Panc1 (cell line): ENCODE data around the gene NOC2L. TPM values are rescaled to one million over a fixed set of nuclear protein-coding genes. Genes with fewer than 3 reads are reported as not detected.

Experiments used
- ATAC-seq: fragments of 200-7000 bp; cut with Tn5 transposase; 2 replicates; pipeline ENCODE4 v1.9.1; 2020; ENCODE audit warnings: mild to moderate bottlenecking, moderate library complexity
- BruUV-seq: library from RNA; stranded (reverse); fragments of 400-500 nt; replicated peaks from 2 replicates; lab custom pipeline; 2021; lab: Mats Ljungman, UMichigan
- CTCF ChIA-PET: fragments of 300-600 bp; sonication (Branson Sonifier 250); formaldehyde crosslinking; loops from one replicate; lab custom pipeline; 2022; ENCODE audit warnings: antibody characterized with exemption; lab: Charles Lee
- POLR2A ChIA-PET: fragments of 300-600 bp; sonication (Branson Sonifier 250); formaldehyde crosslinking; loops from one replicate; lab custom pipeline; 2022; ENCODE audit warnings: antibody characterized with exemption; lab: Charles Lee
- DNase-seq: peaks from one replicate; pipeline ENCODE4 v3.0.0-alpha.2; 2010; ENCODE audit warnings: low read depth, low spot score
- H3K27ac ChIP-seq: 2 replicates; pipeline ENCODE4 v1.5.1; 2011; ENCODE audit warnings: mild to moderate bottlenecking, low read length, inconsistent platforms
- H3K27me3 ChIP-seq: fragments of 200-500 bp; sonication (Bioruptor generic); 2 replicates; pipeline ENCODE4 v1.6.0; 2014; ENCODE audit warnings: low read length, inconsistent platforms; ENCODE audit not compliant: control insufficient read depth, insufficient read depth
- H3K36me3 ChIP-seq: fragments of 200-500 bp; sonication (Bioruptor generic); 2 replicates; pipeline ENCODE4 v1.5.1; 2014; ENCODE audit warnings: inconsistent platforms, mild to moderate bottlenecking, low read length, moderate library complexity; ENCODE audit not compliant: control insufficient read depth, insufficient read depth
- H3K4me1 ChIP-seq: 2 replicates; pipeline ENCODE4 v1.5.1; 2011; ENCODE audit warnings: inconsistent platforms, mild to moderate bottlenecking, low read length, moderate library complexity; ENCODE audit not compliant: control insufficient read depth, insufficient read depth
- H3K4me3 ChIP-seq, 2 experiments: 2 replicates each; pipeline ENCODE4 v1.5.1; 2011 to 2012; ENCODE audit warnings: low read depth in 2 of 2, low read length in 2 of 2, mild to moderate bottlenecking in 2 of 2, inconsistent platforms in 1 of 2, moderate library complexity in 1 of 2
- H3K9me3 ChIP-seq: fragments of 200-500 bp; sonication (Bioruptor generic); 2 replicates; pipeline ENCODE4 v1.5.1; 2014; ENCODE audit warnings: low read depth, mild to moderate bottlenecking, inconsistent platforms, low read length, moderate library complexity; ENCODE audit not compliant: control insufficient read depth, insufficient read depth
- POLR2AphosphoS5 ChIP-seq: IDR thresholded peaks from 2 replicates; pipeline ENCODE4 v1.6.1; 2012; ENCODE audit warnings: mild to moderate bottlenecking, low read depth, low read length, moderate library complexity
- REST ChIP-seq, 2 experiments: IDR thresholded peaks; 2 replicates each; pipeline ENCODE4 v1.6.1; 2011 to 2012; ENCODE audit warnings: low read depth in 2 of 2, control low read depth in 1 of 2, low read length in 1 of 2, mild to moderate bottlenecking in 1 of 2, moderate library complexity in 1 of 2; ENCODE audit not compliant: insufficient read depth in 1 of 2
- SIN3A ChIP-seq: IDR thresholded peaks from 2 replicates; pipeline ENCODE4 v1.6.1; 2012; ENCODE audit warnings: low read depth, mild to moderate bottlenecking, low read length, moderate library complexity, borderline replicate concordance; ENCODE audit not compliant: insufficient read depth
- TCF7L2 ChIP-seq: IDR thresholded peaks from 2 replicates; pipeline ENCODE4 v1.6.1; 2011; ENCODE audit warnings: mild to moderate bottlenecking, low read depth, low read length, inconsistent platforms
- in situ Hi-C: cut with HindIII; loops from 2 replicates; pipeline ENCODE4 v1.10.0; 2016; ENCODE audit warnings: low sequenced_read_pairs, low pct_unique_long_range_greater_than_20kb
- intact Hi-C: fragments of 100-400 bp; cut with micrococcal nuclease; formaldehyde crosslinking; loops from one replicate; pipeline ENCODE4 v1.10.0; 2022; ENCODE audit not compliant: unreplicated experiment
- total RNA-seq: library from RNA; stranded (reverse); gene quantifications from one replicate; pipeline ENCODE4 v1.2.1, GENCODE V29; 2021; ENCODE audit not compliant: unreplicated experiment
- TF ChIP-seq, protein P1 (sequence below): fragments of 450-650 bp; IDR thresholded peaks from 2 replicates; pipeline ENCODE4 v1.5.1; 2017; ENCODE audit warnings: mild to moderate bottlenecking

The NOC2L gene
- total RNA-seq, 1 experiment from 2014 or later: 193 TPM

- POLR2A ChIA-PET: interaction anchor here (0.6 kb wide), 1 partner anchor 39 kb away, joined by 3 read pairs; the partner anchor contains the start of gene ISG15
- BruUV-seq: TSS peak; percentile 86
- H3K4me1 ChIP-seq: 0 out of 2 replicates have a peak, but pooled peaks cover 4% of the 10 kb centered on the region
- in situ Hi-C loops: no loop called here
- H3K27me3 ChIP-seq: no peaks in the 10 kb centered on the region
- no peak overlapping the region for H3K4me3 ChIP-seq
- CTCF ChIA-PET: interaction anchor here (0.5 kb wide), 1 partner anchor 94 kb away, joined by 3 read pairs; no protein-coding TSS in a partner anchor
- no peaks in the 10 kb centered on the region for H3K36me3 ChIP-seq
- intact Hi-C loops: no loop called here
- no peak overlapping the region for H3K27ac ChIP-seq
- TF ChIP-seq SIN3A (no peak), REST (IDR thresholded peaks at IDR 0.05; ENCODE audit: insufficient read depth in 1 of 2, low read depth in 2 of 2, low read length in 1 of 2) (no peak), TCF7L2 (no peak), POLR2AphosphoS5 (no peak)
- DNase-seq (no peak), ATAC-seq (no peak)
- H3K9me3 ChIP-seq: no peaks in the 10 kb centered on the region
Observed at GRCh38 chr1:974687-975328, 15.8 kb upstream of the NOC2L start.

DNA sequence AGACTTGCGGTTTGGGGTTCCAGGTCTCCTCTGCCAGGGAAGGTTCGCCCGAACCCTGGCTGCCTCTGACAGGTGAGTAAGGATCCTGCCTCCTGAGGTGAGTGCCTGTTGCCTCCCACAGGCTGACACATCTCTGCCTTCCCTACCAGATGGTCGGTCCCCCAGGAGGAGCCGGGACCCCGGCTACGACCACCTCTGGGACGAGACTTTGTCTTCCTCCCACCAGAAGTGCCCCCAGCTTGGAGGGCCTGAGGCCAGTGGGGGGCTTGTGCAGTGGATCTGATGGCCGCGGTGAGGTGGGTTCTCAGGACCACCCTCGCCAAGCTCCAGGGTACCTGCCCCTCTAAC lies 15.2 kb upstream of the NOC2L start:
- POLR2A ChIA-PET: interaction anchor here (0.6 kb wide), 1 partner anchor 39 kb away, joined by 3 read pairs; the partner anchor contains the start of gene ISG15
- Histone ChIP-seq H3K36me3 (no peaks in the 10 kb centered on the region), H3K4me3 (no peak overlapping the region), H3K4me1 (0 out of 2 replicates have a peak, but pooled peaks cover 4% of the 10 kb centered on the region), H3K9me3 (no peaks in the 10 kb centered on the region), H3K27ac (no peak overlapping the region), H3K27me3 (no peaks in the 10 kb centered on the region)
- no peak for ATAC-seq
- TF ChIP-seq TCF7L2 (no peak), POLR2AphosphoS5 (no peak), REST (IDR thresholded peaks at IDR 0.05; ENCODE audit: insufficient read depth in 1 of 2, low read depth in 2 of 2, low read length in 1 of 2) (no peak), SIN3A (no peak)
- TF ChIP-seq, protein P1, sequence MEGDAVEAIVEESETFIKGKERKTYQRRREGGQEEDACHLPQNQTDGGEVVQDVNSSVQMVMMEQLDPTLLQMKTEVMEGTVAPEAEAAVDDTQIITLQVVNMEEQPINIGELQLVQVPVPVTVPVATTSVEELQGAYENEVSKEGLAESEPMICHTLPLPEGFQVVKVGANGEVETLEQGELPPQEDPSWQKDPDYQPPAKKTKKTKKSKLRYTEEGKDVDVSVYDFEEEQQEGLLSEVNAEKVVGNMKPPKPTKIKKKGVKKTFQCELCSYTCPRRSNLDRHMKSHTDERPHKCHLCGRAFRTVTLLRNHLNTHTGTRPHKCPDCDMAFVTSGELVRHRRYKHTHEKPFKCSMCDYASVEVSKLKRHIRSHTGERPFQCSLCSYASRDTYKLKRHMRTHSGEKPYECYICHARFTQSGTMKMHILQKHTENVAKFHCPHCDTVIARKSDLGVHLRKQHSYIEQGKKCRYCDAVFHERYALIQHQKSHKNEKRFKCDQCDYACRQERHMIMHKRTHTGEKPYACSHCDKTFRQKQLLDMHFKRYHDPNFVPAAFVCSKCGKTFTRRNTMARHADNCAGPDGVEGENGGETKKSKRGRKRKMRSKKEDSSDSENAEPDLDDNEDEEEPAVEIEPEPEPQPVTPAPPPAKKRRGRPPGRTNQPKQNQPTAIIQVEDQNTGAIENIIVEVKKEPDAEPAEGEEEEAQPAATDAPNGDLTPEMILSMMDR: no peak
- in situ Hi-C loops (no loop called here), intact Hi-C loops (no loop called here)
- CTCF ChIA-PET: no interaction called here
- BruUV-seq: no TSS peak
- no peak for DNase-seq
